Stimulated activated effector memory CD8-positive, alpha-beta T cell treated with anti-CD3 and anti-CD28 coated beads, Interleukin-12 subunit alpha, Interleukin-12 subunit beta, amount 100 ng/mL, for 72 hours (primary cell): Measurements from ENCODE around the gene NLRX1.
"Not testable (repeated sequence)": the region's sequence is repeated elsewhere in the genome, so short reads cannot be mapped to it uniquely, and the experiment has no call there.

Experiments
- ATAC-seq: fragments of 150-1000 bp; cut with Tn5 transposase; 2 replicates; pipeline ENCODE4 v1.10.0; 2021
- DNase-seq, 2 donors: peaks; one replicate each; pipeline ENCODE4 v3.0.0; 2021 to 2022; ENCODE audit warnings: low spot score in 2 of 2
- H3K27ac Mint-ChIP-seq: one replicate; pipeline ENCODE4 v1.8.0; 2022; ENCODE audit warnings: mild to moderate bottlenecking, mixed read lengths
- H3K36me3 Mint-ChIP-seq: one replicate; pipeline ENCODE4 v1.8.0; 2022; ENCODE audit warnings: mild to moderate bottlenecking, mixed read lengths
- H3K4me1 Mint-ChIP-seq: one replicate; pipeline ENCODE4 v1.8.0; 2022; ENCODE audit warnings: mixed read lengths
- H3K4me3 Mint-ChIP-seq: one replicate; pipeline ENCODE4 v1.8.0; 2022; ENCODE audit warnings: mild to moderate bottlenecking, mixed read lengths
- H3K9me3 Mint-ChIP-seq: one replicate; pipeline ENCODE4 v1.8.0; 2022; ENCODE audit warnings: mixed read lengths

NLRX1 gene

GRCh38 chr11:119205574-119206510, 37.3 kb downstream of the NLRX1 start, which contains the start of gene CBL:
Gene CBL, plus strand, starts transcription at chr11:119206339. Its CDS starts 79 bp downstream, at chr11:119206418.
- Mint-ChIP-seq H3K4me1 (peaks cover 23% of the 10 kb centered on the region), H3K9me3 (no peaks in the 10 kb centered on the region), H3K27ac (peak within 1 kb of the TSS; percentile 93), H3K36me3 (peaks cover 8% of the 10 kb centered on the region), H3K4me3 (peak within 1 kb of the TSS; percentile 98)
- DNase-seq, result peak; percentile 97
- ATAC-seq, result peak; percentile 93

DNA sequence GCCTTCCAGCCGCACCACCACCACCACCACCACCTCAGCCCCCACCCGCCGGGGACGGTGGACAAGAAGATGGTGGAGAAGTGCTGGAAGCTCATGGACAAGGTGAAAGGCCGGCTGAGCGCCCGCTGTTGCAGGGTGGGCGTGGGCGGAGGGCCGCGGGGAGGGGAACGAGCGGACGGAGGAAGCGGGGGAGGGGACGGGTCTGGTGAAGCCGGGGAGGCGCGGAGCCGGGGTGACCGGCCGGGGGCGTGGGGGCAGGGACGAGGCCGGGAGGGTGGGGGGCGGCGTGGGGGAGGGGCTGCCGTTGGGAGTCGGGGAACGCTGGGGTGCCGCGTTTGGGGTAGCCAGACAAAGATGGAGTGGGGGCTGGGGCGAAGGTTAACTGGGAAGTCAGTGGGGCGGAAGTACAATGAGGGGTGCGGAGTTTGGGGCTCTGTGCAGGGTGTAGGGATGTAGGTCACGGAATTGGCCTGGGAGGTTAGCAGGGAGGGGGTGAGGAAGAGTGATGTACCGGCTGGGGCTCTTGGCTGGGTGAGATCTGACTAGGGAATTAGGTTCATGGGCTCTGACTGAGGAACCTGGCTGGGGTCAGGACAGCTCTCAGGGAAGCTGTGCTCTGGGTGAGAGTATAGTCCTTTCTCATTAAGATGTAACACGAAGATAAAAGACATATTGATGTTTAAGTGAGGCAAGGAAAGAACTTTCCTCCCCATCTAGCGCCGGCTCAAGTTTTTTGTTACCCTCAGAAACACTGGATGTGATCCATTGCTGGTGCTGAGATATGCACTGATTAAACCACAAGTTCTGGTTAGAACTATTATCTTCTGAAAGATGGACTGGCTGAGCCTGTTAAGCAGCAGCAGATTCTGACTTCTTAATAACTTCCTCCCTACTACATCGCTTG, 38.2 kb downstream of the NLRX1 start:
- Mint-ChIP-seq H3K36me3 (peaks cover 8% of the 10 kb centered on the region), H3K9me3 (no peaks in the 10 kb centered on the region), H3K4me3 (peak overlapping the region; percentile 98), H3K27ac (peak overlapping the region; percentile 93), H3K4me1 (peaks cover 23% of the 10 kb centered on the region)
- DNase-seq, result peak; percentile 56 to 84
- peak; percentile 52 for ATAC-seq

GRCh38 chr11:119207415-119207960, 39.0 kb downstream of the NLRX1 start:
- peaks cover 8% of the 10 kb centered on the region for H3K36me3 Mint-ChIP-seq
- H3K4me1 Mint-ChIP-seq, result peaks cover 23% of the 10 kb centered on the region
- H3K4me3 Mint-ChIP-seq, result peak overlapping the region; percentile 98
- H3K27ac Mint-ChIP-seq, result peak overlapping the region; percentile 93
- ATAC-seq (no peak), DNase-seq (no peak)
- no peaks in the 10 kb centered on the region for H3K9me3 Mint-ChIP-seq

DNA sequence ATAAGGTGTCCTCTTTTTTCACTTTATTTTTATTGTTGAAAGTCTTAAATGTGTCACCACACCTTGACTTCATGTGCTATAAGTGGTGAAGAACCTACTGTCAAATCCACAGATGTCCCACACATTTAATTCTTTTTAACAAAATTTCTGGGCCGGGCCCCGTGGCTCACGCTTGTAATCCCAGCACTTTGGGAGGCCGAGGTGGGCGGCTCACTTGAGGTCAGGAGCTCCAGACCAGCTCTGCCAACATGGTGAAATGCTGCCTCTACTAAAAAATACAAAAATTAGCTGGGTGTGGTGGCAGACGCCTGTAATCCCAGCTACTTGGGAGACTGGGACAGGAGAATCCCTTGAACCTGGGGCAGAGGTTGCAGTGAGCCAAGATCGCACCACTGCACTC, 40.7 kb downstream of the NLRX1 start:
- Mint-ChIP-seq H3K4me3 (no peak overlapping the region), H3K9me3 (no peaks in the 10 kb centered on the region), H3K27ac (no peak overlapping the region), H3K4me1 (peaks cover 30% of the 10 kb centered on the region), H3K36me3 (peaks cover 8% of the 10 kb centered on the region)
- DNase-seq, result no peak
- no peak for ATAC-seq

DNA sequence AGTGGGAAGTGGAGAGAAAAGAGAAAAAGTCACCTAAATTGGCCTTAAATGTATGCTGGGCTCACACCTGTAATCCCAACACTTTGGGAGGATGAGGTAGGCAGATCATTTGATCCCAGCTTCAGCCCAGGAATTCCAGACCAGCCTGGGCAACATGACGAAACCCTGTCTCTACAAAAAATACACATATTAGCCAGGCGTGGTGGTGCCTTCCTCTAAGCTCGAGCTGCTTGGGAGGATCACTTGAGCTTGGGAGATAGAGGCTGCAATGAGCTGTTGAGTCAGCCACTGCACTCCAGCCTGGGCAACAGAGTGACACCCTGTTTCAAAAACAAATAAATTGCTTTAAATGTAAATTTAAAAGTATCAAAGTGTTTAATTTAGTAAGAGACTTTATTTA, 41.5 kb downstream of the NLRX1 start:
- DNase-seq (no peak), ATAC-seq (no peak)
- Mint-ChIP-seq H3K36me3 (peaks cover 8% of the 10 kb centered on the region), H3K9me3 (no peaks in the 10 kb centered on the region), H3K27ac (no peak overlapping the region), H3K4me1 (peaks cover 35% of the 10 kb centered on the region), H3K4me3 (no peak overlapping the region)

- no peaks in the 10 kb centered on the region for H3K9me3 Mint-ChIP-seq
- ATAC-seq (peak; percentile 100), DNase-seq (no peak)
- peaks cover 13% of the 10 kb centered on the region for H3K36me3 Mint-ChIP-seq
- H3K4me3 Mint-ChIP-seq, result peak overlapping the region; percentile 10
- peaks cover 22% of the 10 kb centered on the region for H3K4me1 Mint-ChIP-seq
- peak overlapping the region; percentile 73 for H3K27ac Mint-ChIP-seq
Measured at GRCh38 chr11:119218141-119218878, 49.8 kb downstream of the NLRX1 start.

- DNase-seq (no peak), ATAC-seq (no peak)
- peaks cover 40% of the 10 kb centered on the region for H3K4me1 Mint-ChIP-seq
- no peak overlapping the region for H3K27ac Mint-ChIP-seq
- H3K4me3 Mint-ChIP-seq, result no peak overlapping the region
- H3K9me3 Mint-ChIP-seq, result no peaks in the 10 kb centered on the region
- H3K36me3 Mint-ChIP-seq, result peaks cover 8% of the 10 kb centered on the region
Measured at GRCh38 chr11:119222308-119222707, 53.8 kb downstream of the NLRX1 start.

GRCh38 chr11:119222891-119223290, 54.4 kb downstream of the NLRX1 start:
- Mint-ChIP-seq H3K27ac (no peak overlapping the region), H3K36me3 (peaks cover 8% of the 10 kb centered on the region), H3K4me1 (peaks cover 43% of the 10 kb centered on the region), H3K9me3 (no peaks in the 10 kb centered on the region), H3K4me3 (no peak overlapping the region)
- no peak for DNase-seq
- ATAC-seq, result no peak

DNA sequence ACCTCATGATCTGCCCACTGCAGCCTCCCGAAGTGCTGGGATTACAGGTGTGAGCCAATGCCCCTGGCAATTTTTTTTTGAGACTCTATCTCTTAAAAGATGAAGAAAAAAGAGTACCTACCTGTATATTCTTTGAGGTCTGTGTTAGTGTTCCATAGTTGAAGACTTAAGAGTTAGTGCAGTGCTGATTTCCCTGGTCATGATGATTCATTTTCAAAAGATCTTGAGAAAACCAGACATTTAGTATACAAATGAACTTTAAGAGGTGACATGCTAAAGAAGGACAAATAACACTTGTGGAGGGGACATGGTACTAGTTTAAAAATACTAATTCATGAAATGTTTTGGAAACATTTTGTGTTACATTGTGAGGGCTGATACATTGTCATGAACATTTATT, 55.3 kb downstream of the NLRX1 start:
- ATAC-seq, result no peak
- DNase-seq, result no peak
- Mint-ChIP-seq H3K36me3 (peaks cover 8% of the 10 kb centered on the region), H3K4me1 (peaks cover 43% of the 10 kb centered on the region), H3K27ac (no peak overlapping the region), H3K9me3 (no peaks in the 10 kb centered on the region), H3K4me3 (no peak overlapping the region)

DNA sequence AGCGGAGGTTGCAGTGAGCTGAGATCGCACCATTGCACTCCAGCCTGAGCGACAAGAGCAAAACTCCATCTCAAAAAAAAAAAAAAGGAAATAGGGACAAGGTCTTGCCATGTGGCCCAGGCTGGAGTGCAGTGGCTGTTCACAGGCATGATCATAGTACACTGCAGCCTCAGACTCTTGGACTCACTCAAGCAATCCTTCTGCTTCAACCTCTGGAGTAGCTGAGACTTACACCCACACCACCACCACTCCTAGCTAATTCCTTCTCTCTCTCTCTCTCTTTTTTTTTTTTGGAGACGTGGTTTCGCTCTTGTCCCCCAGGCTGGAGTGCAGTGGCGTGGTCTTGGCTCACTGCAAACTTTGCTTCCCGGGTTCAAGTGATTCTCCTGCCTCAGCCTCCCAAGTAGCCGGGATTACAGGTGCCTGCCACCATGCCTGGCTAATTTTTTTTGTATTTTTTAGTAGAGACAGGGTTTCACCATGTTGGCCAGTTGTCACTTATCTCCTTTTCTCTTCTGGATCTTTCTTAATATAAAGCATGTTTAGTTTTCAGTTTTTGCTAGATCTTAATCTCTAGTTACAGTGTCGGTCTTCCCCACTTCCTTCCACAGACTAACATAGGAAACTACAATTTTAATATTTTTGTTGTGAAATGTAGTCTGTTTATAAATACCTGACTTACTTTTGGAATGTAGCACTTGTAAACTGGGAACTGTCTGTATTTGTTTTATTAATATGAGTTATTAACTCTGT, 60.2 kb downstream of the NLRX1 start:
- DNase-seq, H3K9me3 Mint-ChIP-seq, ATAC-seq: not testable (repeated sequence)
- H3K36me3 Mint-ChIP-seq, result peaks cover 27% of the 10 kb centered on the region
- H3K4me3 Mint-ChIP-seq, result peak overlapping the region; percentile 31
- peak overlapping the region; percentile 75 for H3K27ac Mint-ChIP-seq
- peaks cover 54% of the 10 kb centered on the region for H3K4me1 Mint-ChIP-seq

DNA sequence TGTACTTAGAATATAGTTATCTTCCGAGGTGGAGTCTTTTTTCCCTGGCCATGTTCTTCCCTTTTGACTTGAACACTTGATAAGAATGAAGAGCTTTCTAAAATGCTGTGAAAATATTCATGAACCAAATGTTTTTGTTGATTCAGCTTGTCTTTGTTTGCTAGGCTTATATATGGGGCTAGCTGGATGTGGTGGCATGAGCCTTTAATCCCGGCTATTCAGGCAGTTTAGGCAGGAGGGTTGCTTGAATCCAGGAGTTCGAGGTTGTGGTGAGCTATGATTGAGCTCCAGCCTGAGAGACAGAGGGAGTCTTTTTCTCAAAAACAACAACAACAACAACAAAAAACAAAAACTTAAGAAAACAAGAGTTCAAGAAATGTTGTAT, 60.8 kb downstream of the NLRX1 start:
- H3K4me3 Mint-ChIP-seq, result peak overlapping the region; percentile 31
- peak overlapping the region; percentile 75 for H3K27ac Mint-ChIP-seq
- peaks cover 49% of the 10 kb centered on the region for H3K4me1 Mint-ChIP-seq
- no peaks in the 10 kb centered on the region for H3K9me3 Mint-ChIP-seq
- ATAC-seq (no peak), DNase-seq (no peak)
- H3K36me3 Mint-ChIP-seq, result peaks cover 32% of the 10 kb centered on the region

DNA sequence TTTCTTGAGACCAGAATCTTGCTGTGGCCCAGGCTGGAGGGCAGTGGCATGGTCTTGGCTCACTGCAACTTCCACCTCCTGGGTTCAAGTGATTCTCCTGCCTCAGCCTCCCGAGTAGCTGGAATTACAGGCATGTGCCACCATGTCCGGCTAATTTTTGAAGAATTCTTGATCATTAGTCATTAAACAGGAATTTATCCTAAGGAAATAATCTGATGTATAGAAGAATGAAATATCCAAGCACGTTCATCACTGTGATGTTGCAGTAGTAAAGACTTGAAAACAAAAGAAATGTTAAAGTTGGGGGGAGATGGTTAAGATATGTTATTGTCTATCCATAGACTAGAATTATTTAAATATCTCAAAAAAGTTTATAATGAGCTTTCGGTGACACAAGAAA, 61.2 kb downstream of the NLRX1 start:
- Mint-ChIP-seq H3K9me3 (no peaks in the 10 kb centered on the region), H3K4me1 (peaks cover 47% of the 10 kb centered on the region), H3K4me3 (no peak overlapping the region), H3K36me3 (peaks cover 37% of the 10 kb centered on the region), H3K27ac (peak overlapping the region; percentile 75)
- ATAC-seq, result no peak
- DNase-seq, result no peak
